Stimulated activated CD8-positive, alpha-beta memory T cell treated with anti-CD3 and anti-CD28 coated beads, Interleukin-12 subunit alpha, Interleukin-12 subunit beta, amount 100 ng/mL, for 1 hour (primary cell): Measurements from ENCODE around the gene HOTAIR.

ENCODE experiments used
- DNase-seq: peaks from one replicate; pipeline ENCODE4 v3.0.0-alpha.2; 2020; ENCODE audit warnings: low read depth

The HOTAIR gene

DNA sequence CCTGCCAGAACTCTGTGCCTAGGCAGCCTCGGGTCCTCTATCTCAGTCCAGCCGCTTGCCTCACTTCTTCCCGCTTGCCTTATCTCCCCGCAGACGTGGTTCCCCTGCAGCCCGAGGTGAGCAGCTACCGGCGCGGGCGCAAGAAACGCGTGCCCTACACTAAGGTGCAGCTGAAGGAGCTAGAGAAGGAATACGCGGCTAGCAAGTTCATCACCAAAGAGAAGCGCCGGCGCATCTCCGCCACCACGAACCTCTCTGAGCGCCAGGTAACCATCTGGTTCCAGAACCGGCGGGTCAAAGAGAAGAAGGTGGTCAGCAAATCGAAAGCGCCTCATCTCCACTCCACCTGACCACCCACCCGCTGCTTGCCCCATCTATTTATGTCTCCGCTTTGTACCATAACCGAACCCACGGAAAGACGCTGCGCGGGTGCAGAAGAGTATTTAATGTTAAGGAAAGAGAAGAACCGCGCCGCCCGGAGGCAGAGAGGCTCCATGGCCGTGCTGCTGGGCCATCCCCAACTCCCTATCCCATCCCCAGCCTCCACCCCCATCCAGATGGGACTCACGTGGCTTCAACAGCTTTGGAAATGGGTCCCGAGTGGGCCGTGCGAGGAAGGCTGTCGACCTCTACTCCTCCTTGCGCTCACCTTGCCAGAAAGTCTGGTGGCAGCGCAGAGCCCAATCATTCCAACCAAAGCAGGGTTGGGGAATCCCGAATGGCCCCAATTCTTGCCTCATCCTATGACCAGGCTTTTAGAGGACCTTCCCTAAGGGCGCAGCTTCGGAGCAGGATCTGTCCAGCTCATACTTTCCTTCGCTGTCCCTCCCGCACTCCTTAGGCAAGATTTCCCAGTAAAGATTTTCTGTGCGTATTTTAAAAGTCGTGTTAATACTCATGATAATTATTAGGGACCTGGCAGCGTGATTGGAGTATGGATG, 29.6 kb downstream of the HOTAIR start:
- DNase-seq = no peak

DNA sequence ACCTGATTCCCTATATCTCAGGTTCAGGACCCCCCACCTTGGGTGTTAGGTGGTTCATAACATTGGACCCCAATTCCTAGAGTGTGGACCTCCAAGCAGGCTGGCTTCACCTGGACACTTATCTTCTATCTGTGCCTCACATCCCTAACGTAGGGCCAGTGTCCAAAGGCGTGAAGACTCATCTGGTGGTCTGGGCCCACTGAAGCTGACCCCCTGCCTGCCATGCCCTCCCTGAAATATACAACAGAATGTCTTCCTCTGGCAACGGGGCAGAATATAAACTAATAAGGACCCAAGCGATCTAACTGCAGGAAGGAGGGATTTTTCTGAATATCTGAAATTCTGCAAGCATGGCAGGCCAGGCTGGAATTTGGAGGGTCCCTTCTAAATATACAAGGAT, 30.5 kb downstream of the HOTAIR start:
- no peak for DNase-seq

DNA sequence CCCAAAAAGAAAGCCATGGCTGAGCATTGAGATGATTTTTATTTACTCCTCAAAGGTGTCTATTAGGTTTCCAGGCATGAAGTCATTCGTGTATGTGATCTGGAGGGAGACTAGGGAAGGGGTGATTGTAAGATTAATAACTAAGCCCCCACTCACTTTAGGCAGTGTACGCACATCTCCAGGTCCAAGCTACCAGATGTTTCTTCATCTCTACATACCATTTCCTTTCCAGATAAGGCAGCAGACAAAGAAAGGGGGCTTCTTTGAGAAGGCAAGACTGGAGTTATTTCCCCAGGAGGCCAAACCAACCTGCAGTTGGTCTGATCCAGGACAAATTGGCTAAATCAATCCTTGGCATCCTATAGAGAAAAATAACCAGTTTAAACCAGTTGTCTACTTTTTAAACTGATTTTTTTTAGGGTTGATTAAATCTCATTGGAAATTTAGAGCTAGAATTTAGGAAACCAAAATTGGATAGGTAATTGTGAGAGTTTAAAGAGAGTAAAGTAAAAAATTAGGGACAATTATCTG, 32.2 kb downstream of the HOTAIR start:
- no peak for DNase-seq

DNA sequence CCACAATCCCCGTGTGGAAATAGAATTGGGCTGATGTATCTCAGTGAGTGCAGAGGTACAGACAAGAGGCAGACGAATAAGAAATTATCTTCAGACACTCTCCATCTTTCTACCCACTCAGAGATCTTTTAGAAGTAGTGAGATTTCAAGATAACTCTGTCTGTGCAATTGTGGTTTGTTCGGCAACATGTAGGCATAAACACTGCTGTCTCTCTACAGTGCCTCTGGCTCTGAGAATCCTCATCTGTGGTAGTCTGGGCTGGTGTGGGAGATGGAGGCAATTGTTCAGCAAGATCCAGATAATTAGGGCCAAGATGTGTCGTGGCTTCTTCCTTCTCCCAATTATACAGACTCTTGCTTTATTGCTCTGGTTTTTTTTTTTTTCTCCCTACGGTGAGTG, 33.0 kb downstream of the HOTAIR start:
- no peak for DNase-seq

DNA sequence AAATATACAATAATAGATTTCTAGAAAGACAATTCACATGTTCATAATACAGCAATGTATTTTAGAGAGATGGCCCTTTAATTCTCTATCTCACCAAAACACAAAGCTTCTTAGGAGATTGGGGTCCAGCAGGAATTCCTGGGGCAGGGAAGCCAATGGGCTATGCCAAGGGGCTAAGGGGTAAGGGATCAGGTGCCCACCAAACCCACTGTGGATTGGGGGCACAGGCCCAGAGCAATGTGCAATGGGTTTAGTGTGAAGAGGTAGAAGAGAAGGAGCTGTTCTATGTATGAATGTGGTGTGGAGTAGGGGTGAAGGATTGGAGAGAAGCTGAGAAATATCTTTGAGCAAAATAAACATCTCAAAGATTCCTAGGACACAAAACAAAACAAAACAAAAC, 33.6 kb downstream of the HOTAIR start:
- no peak for DNase-seq

DNA sequence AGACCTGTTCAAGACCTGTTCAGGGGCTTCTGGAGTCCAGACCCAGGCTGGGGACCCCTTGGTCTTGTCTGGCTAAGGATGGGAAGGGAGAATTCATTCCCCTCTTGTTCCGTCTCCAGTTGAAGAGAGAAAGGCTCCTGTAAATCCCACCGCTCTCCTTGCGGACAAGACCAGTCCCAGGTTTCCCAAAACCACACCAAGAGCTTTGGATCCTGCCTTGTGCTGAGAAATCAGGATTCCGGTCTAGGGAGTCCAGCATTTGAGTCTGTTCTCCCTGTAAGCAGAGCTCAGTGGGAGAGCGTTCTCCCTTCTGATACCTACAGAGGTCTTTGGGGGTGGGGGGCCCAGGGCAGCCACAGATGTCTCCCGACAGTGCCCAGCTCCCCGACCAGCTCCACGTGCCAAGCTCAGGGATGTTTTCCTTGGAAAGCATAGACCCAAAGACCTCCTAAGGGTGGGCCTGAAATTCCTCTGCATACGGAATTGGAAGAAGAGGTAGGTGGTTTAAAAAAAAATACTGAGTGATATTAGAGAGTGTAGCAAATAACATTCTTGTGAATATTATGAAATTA, 34.2 kb downstream of the HOTAIR start:
- DNase-seq = no peak

DNA sequence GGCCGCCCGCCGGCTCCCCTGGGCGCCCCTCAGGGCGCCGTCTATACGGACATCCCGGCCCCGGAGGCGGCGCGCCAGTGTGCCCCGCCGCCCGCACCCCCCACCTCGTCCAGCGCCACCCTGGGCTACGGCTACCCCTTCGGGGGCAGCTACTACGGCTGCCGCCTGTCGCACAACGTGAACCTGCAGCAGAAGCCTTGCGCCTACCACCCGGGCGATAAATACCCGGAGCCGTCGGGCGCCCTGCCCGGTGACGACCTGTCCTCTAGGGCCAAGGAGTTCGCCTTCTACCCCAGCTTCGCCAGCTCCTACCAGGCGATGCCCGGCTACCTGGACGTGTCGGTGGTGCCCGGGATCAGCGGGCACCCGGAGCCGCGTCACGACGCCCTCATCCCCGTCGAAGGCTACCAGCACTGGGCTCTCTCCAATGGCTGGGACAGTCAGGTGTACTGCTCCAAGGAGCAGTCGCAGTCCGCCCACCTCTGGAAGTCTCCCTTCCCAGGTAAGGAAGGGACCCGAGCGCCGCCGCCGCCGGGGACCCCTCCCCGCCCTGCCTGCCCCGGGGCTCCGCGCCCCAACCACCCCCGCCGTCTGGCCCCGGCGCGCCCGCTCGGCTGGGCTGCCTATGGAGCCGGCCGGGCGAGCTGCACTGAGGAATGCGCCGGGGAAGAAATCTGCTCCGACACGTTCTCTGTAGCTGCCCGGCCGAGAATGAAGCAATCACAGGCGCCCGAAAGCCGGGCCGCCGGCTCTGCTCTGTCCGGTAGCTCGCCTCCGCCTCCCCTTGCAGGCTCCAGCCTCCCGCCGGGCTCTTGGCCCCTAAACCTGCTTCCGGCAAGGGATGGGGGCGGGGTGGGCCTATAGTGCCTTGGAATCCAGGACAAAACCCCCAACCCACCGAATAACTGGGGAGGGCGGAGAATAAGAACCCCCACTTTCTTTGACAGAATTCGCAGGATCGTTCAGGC, 35.3 kb downstream of the HOTAIR start:
- no peak for DNase-seq

DNA sequence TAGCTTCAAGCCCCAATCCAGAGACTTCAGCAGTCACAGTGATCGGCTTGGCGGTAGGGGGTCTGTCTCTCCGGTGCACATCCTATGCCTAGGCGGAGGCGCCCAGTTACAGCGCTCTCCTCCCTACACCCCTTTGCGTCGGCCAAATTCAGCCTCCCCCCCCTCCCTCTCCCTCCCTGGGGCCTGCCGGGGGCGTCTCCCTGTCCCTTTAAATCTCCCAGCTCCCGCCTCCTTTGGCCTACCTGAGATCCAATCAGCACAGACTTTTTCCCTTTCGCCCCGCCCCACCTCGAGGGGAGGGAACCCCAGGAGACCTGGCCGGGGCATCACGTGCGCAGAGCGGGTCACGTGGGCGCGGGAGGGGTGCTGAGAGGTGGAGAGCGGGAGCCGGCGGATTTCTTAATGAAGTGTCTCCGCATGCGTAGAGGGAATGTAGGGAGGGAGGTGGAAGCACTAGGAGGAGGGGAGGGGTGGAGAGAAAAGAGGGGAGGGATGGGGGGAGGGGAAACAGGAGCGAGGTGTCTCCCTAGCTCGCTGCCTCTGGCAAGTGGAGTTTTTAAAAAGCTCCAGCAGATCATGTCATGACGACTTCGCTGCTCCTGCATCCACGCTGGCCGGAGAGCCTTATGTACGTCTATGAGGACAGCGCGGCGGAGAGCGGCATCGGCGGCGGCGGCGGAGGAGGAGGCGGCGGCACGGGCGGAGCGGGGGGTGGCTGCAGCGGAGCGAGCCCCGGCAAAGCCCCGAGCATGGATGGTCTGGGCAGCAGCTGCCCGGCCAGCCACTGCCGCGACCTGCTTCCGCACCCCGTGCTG, 36.2 kb downstream of the HOTAIR start, which contains the start of gene HOXC13:
Gene HOXC13 (plus strand): TSS at position 506 of the 815 bp plus-strand sequence. CDS start 76 bp downstream, at position 582.
- DNase-seq = no peak

DNA sequence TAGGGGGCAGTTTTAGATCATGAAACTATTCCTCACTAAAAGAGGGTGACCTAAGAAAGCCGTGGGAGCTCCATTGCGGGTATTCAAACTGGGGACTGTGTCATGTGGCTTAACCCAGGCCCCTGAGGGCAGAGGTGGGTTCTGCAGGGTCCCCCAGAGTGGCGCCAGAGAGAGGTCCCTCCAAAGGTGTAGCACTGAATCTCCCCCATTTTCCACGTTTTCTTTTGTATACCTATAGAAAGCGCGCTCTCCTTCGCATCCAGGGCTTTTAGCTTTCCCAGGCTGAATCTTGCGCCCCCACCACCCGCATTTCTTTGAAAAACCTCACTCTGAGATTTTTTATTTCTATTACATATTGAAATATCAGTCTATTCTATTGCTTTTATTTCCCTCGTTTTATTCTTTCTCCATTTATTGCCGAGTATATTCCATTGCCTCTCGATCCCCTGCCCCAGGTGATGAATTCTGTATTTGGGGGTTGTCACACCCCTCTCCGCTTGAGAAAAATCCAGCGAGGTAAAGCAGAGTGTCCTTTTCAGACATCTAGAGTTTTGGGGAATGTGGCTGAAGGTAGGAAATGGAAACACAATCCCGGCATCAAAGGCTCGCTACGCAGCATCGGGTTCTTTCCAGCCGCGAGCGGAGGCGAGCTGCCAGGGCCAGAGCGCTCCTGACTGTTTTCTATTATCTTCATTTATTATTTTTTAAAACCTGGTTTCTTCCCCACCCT, 37.0 kb downstream of the HOTAIR start:
- no peak for DNase-seq

DNA sequence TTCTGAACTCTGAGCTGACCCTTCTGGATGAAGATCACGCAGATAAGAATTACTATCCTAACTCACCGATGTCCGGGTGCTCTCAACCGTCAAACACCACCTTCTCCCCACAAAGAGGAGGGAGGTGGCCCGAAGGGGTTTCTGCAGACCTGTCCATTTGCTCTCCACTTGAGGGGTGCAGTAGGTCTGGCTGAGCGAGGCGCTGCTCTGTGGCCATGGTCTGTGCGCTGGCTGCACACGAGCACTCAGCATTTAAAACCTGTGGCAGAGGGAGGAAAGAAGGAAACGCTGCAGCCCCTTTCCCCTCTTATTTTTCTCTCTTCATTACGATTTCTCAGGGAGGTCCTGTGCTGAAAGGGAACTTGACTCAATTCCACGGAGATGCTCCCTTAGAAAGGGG, 37.7 kb downstream of the HOTAIR start:
- no peak for DNase-seq

DNA sequence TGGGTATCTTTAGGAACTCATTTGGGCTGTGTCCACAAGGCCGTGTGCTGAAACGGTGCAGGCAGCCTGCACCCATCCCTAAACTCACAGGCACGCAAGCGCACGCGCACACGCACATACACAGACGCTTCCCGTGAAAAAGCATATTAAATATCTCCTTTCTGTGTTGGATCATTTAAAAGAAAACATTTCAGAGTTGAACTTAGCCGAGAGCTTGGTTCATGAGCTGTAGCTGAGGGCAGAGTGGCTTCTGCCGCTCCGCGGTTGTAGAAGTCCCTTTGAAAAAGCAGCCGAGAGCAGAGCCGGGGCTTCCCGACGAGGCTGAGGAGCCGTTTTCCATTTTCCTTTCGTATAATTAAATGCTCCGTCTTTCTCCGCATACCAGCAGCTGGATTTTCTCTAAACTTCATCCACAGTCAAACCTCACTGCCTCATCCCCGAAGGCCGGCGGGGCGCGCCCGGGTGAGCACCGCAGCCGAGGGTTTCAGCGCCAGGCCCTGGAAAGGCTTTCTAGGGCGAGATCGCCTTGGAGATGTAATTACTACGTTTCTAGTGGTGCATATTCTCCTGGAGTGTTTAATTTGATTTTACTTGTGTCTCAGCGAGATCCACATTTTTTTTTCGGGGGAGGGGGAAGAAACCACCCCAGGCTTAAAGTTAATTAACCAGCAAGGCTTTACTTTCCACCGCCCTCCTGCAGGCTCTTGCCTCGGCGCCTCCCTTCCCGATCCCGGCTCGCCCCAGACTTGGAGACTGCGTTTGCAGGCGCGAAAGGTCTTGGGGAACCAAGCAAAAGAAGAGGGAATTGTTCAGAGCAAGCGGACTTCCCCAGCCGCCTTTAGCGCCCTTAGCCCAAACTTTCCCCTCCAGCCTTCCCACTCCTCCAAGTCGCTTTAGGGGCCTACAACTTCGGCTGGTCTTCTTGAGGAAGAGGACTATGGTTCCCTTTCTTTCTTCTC, 39.1 kb downstream of the HOTAIR start:
- no peak for DNase-seq

DNA sequence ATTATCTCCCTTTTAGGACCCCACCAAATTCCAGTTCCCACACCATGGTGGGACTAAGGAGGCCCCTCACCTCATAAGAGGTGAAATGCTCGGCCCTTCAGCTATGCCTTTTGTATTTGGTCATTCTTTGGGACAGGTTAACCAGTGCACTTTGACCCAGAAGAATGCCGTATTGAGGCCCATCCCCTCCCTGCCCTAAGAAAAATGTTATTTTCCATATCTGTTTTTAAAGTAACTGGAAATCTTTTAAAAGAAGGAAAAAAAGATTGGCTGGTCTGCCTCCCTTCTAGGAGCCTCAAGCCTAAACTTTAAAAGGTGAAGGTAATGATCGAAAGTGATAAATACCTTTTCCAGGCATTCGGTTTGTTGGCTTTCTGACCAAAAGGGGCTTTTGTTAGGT, 41.8 kb downstream of the HOTAIR start:
- no peak for DNase-seq

DNA sequence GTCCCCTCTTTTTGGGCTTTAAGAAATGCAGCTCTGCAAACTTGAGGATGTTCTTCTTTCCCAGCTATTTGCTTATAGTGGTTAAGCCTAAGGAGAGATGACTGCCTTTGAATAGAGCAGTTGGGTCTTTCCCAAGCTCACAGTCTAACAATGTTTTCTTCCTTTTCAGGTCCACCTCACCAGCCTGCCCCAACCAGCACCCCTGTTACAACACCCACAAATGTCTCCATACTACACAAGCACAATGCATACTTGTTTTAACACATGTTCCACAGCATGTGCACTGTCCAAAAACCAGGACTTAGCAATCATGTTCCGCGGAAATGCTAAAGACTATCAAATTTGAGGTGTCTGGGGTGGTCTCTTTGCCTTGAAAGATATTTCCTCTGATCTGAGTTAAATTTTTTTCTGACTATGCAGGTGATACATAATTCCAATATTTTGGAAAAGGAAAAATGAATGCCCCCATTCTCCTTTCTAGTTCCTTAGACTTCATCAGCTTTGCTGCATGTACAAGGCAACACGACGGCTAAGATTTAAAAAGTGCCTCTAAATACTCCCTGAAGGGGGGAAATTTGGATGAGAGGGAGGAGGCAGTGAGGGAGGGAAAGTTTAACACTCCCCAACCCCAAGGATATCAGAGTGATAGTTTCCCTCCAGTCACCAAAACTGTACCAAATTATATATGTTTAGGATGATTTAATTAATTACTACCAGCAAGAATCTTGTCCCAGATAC, 42.7 kb downstream of the HOTAIR start:
- no peak for DNase-seq

DNA sequence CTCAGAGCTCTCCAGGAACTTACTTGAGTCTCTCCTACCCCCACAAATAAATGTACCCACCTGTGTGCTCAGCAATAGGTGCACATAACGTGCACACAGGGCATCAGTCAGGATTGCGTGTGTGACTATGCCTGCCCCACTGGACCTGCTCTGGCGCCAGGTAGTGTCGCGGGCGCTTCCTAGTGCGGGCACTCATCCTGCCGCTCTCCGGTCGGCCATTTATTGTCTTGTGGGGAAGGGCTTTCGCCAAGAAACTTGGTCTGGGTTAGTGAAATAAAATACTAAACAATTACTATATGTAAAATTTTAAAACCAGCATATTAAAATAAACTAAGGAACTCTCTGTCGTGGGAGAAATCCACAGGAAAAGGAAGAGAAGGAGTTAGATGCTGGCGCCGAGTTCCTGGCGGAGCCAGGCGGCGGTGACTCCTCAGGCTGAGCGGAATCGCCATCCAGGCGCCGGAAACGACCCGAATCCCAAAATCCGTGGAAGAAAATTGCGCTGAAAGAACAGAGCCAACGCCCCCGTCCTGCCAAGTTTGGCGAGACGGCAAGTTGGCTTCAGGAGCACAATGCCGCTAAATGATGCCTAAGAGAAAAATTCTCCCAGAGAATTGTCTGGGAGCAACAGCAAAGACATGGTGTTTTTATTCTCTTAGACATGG, 44.0 kb downstream of the HOTAIR start:
- no peak for DNase-seq

DNA sequence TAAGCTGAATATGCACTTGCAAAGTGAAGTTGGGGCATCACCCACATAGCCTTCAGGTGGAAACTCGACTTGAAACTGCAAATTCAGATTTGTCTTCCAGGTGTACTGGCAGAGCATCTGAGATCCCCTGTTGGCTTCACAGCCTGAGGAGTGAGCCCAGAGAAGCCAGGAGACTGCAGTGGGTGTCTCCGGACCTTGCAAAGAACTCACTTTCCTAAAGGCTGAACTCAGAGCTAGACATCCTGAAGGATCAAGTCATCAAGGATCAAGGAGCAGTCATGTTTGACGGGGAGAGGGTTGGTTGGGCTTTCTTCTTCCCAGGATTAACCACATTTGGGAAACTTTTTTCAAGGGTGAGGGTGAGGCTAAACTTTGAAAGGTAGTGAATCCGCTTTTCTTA, 45.2 kb downstream of the HOTAIR start:
- DNase-seq = no peak

DNA sequence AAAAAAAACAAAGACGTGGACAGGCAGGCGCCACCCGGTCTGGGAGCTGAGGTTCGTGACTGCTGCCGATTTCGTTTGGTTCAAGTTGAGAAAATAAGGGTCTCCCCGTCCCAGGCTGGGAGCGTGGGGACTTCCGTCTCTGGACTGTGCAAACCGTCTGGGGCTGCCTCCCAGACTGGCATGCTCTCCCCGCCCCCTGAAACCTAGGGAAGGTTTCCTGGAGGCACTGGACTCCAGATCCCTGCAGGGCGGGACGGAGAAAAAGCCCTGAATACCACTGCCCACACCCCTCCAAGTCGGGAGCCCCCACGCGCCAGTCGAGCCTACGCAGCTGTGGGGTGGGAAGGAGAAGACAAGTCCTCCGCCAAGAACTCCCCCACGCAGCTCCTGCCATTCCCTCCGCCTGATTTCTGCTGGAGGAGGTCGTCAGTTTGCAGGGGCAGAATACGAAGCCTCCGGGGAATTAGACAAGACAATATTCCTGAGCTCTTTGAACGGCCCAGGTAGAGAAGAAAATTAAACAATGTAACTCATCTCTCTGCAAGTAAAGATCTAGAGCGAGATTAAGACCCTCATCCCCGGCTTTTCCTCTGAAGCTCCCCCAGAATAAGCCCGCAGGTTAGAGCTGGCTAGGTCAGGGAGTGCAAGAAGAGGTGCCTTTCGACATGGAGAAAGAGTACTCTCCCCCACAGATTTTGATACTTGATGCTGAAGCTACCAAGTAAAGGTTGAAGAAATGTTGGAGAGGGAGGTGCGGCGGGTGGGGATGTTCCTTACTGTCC, 46.5 kb downstream of the HOTAIR start:
- no peak for DNase-seq
